ENCODE measurements around the gene ESPN.
"Not testable (repeated sequence)": the region's sequence is repeated elsewhere in the genome, so short reads cannot be mapped to it uniquely, and the experiment has no call there.

DNA sequence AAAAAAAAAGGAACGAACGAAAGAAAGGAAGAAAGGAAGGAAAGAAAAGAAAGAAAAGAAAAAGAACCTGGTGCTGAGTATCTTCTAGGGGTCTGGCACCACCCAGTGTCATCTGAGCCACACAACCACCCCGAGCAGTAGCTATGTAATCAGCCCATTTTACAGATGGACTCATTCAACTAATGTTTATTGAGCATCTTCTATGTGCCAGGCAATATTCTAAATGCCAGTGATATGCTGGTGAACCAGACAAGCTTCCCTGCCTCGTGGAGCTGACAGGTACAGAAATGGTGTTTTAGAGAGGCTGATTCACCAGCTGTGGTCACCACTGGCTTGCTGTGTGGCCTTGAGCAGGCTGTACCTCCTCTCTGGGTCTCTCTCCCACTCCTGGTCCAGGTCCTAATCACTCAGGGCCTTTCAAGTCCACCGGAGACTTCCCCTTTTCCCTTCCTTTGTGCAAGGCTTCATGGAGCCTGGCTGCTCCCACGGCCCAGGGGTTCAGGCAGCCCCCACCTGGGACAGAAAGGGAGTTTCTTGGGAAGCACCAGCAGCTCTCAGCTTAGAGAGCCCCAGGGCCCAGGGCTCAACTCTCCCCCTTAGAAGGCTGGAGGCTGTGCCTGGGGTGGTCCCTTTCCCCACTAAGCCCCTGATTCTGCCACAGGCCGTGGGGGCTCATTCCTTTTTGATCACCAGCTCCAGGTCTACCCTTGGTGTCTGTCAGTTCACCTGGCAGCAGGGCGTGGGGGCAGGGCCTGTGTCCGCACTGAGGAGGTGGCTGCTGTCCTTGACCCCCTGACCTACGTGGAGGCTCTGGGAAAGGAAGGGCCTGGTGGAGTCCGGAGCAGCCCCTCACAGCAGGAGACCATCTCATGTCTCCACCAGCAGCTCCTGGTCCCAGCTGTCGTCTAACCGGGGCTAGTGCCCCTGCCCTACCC, 7.3 kb downstream of the ESPN start:
- not testable (repeated sequence) for TF ChIP-seq KLF8 (tag by site-specific recombination; IDR thresholded peaks at IDR 0.05); ZBTB21 (tag by site-specific recombination; IDR thresholded peaks at IDR 0.05); ZNF24 (tag by site-specific recombination; IDR thresholded peaks at IDR 0.05); ZNF549 (tag by site-specific recombination; IDR thresholded peaks at IDR 0.05); MYNN (tag by site-specific recombination; IDR thresholded peaks at IDR 0.05; ENCODE audit: borderline replicate concordance)
- TF ChIP-seq, protein P1, sequence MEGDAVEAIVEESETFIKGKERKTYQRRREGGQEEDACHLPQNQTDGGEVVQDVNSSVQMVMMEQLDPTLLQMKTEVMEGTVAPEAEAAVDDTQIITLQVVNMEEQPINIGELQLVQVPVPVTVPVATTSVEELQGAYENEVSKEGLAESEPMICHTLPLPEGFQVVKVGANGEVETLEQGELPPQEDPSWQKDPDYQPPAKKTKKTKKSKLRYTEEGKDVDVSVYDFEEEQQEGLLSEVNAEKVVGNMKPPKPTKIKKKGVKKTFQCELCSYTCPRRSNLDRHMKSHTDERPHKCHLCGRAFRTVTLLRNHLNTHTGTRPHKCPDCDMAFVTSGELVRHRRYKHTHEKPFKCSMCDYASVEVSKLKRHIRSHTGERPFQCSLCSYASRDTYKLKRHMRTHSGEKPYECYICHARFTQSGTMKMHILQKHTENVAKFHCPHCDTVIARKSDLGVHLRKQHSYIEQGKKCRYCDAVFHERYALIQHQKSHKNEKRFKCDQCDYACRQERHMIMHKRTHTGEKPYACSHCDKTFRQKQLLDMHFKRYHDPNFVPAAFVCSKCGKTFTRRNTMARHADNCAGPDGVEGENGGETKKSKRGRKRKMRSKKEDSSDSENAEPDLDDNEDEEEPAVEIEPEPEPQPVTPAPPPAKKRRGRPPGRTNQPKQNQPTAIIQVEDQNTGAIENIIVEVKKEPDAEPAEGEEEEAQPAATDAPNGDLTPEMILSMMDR (tag by site-specific recombination; IDR thresholded peaks at IDR 0.05) = not testable (repeated sequence)
- TF ChIP-seq, protein P2, sequence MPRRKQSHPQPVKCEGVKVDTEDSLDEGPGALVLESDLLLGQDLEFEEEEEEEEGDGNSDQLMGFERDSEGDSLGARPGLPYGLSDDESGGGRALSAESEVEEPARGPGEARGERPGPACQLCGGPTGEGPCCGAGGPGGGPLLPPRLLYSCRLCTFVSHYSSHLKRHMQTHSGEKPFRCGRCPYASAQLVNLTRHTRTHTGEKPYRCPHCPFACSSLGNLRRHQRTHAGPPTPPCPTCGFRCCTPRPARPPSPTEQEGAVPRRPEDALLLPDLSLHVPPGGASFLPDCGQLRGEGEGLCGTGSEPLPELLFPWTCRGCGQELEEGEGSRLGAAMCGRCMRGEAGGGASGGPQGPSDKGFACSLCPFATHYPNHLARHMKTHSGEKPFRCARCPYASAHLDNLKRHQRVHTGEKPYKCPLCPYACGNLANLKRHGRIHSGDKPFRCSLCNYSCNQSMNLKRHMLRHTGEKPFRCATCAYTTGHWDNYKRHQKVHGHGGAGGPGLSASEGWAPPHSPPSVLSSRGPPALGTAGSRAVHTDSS (tag by site-specific recombination; IDR thresholded peaks at IDR 0.05) = not testable (repeated sequence)
